VCaP (cell line): ENCODE measurements around the gene PCCA.
"Not testable (repeated sequence)": the region's sequence is repeated elsewhere in the genome, so short reads cannot be mapped to it uniquely, and the experiment has no call there.

Experiments used
- H3K27ac ChIP-seq: fragments of 450-650 bp; 2 replicates; pipeline ENCODE4 v1.5.1; 2017
- CTCF ChIP-seq: fragments of 450-650 bp; conservative IDR thresholded peaks from 2 replicates; pipeline ENCODE4 v1.5.1; 2017; ENCODE audit warnings: mild to moderate bottlenecking, moderate library complexity

Gene PCCA

GRCh38 chr13:100364591-100364990 is 275.7 kb downstream of the PCCA start:
- no peak overlapping the region for H3K27ac ChIP-seq
- TF ChIP-seq CTCF, result no peak

- H3K27ac ChIP-seq, result no peak overlapping the region
- TF ChIP-seq CTCF, result no peak
These were observed 276.8 kb downstream of the PCCA start for GRCh38 chr13:100365680-100366079.

- H3K27ac ChIP-seq, result no peak overlapping the region
- TF ChIP-seq CTCF, result no peak
These were observed 289.6 kb downstream of the PCCA start for GRCh38 chr13:100378533-100378932.

- H3K27ac ChIP-seq, result no peak overlapping the region
- TF ChIP-seq CTCF, result no peak
These were observed 292.8 kb downstream of the PCCA start for GRCh38 chr13:100381595-100382224.

- TF ChIP-seq CTCF, result no peak
These were observed 293.9 kb downstream of the PCCA start for GRCh38 chr13:100382785-100383184.

GRCh38 chr13:100387416-100387815 is 298.5 kb downstream of the PCCA start:
- H3K27ac ChIP-seq, result no peak overlapping the region
- no peak for TF ChIP-seq CTCF

More at GRCh38 chr13:100382785-100383184, 293.9 kb downstream of the PCCA start:
- H3K27ac ChIP-seq, result no peak overlapping the region

GRCh38 chr13:100388150-100388549 is 299.3 kb downstream of the PCCA start:
- H3K27ac ChIP-seq, result not testable (repeated sequence)

- TF ChIP-seq CTCF, result no peak
- H3K27ac ChIP-seq, result no peak overlapping the region
These were observed 300.0 kb downstream of the PCCA start for GRCh38 chr13:100388923-100389322.
